Sigmoid colon (tissue), 7 donors: Measurements from ENCODE around the gene ARGFX. TPM values are rescaled to one million over a fixed set of nuclear protein-coding genes. Genes with fewer than 3 reads are reported as not detected.
"Not testable (repeated sequence)": the region's sequence is repeated elsewhere in the genome, so short reads cannot be mapped to it uniquely, and the experiment has no call there.

Experiments
- DNase-seq: peaks from one replicate; pipeline ENCODE4 v3.0.0-alpha.2; 2019
- H3K27ac ChIP-seq, 4 donors: fragments of 200-600 bp; sonication (generic); one replicate each; pipeline ENCODE4 v1.5.1; 2016 to 2019; ENCODE audit warnings: mild to moderate bottlenecking in 1 of 4
- H3K27me3 ChIP-seq, 3 donors: fragments of 200-600 bp; sonication (generic); one replicate each; pipeline ENCODE4 v1.5.1; 2019; ENCODE audit warnings: mild to moderate bottlenecking in 1 of 3
- H3K36me3 ChIP-seq, 4 donors: fragments of 200-600 bp; sonication (generic); one replicate each; pipeline ENCODE4 v1.5.1; 2016 to 2019
- H3K4me1 ChIP-seq, 4 donors: fragments of 200-600 bp; sonication (generic); one replicate each; pipeline ENCODE4 v1.5.1; 2017 to 2019
- H3K4me3 ChIP-seq, 4 donors: fragments of 200-600 bp; sonication (generic); one replicate each; pipeline ENCODE4 v1.5.1; 2017 to 2019; ENCODE audit warnings: mild to moderate bottlenecking in 2 of 4, moderate library complexity in 1 of 4
- H3K9me3 ChIP-seq, 4 donors: fragments of 200-600 bp in 3 of 4; sonication (generic) in 3 of 4; one replicate each; pipeline versions ENCODE4 v1.5.1 to v1.6.1; 2013 to 2019
- EP300 ChIP-seq, 4 donors: sonication (generic); formaldehyde crosslinking; IDR thresholded peaks; one replicate each; pipeline ENCODE4 v1.6.1; 2017; ENCODE audit warnings: antibody characterized with exemption in 4 of 4
- POLR2A ChIP-seq, 2 donors: fragments of 450-650 bp; IDR thresholded peaks; one replicate each; pipeline ENCODE4 v1.6.1; 2016; ENCODE audit warnings: antibody characterized with exemption in 2 of 2, mild to moderate bottlenecking in 2 of 2, moderate library complexity in 2 of 2
- POLR2AphosphoS5 ChIP-seq, 4 donors: sonication (generic); formaldehyde crosslinking; IDR thresholded peaks; one replicate each; pipeline ENCODE4 v1.6.1; 2017; ENCODE audit warnings: antibody characterized with exemption in 4 of 4
- WGBS, 2 donors: extraction: QIAGEN DNeasy Blood & Tissue Kit; methylation state at CpG; one replicate each; pipeline ENCODE4 v1.1.7; 2013; 5-methylcytosine and 5-hydroxymethylcytosine counted together
- intact Hi-C: fragments of 100-400 bp; cut with DNase I; formaldehyde crosslinking; loops from one replicate; pipeline ENCODE4 v1.15.1; 2023
- polyA plus RNA-seq, 3 donors: library from polyadenylated mRNA; stranded (reverse); fragments of 200-250 nt; gene quantifications; one replicate each; pipeline ENCODE4 v1.2.3, GENCODE V29; 2013
- total RNA-seq, 4 donors: library from RNA; depleted of rRNA; stranded (reverse); fragments of >200 nt; gene quantifications; one replicate each; pipeline ENCODE4 v1.1.0, GENCODE V29; 2016
- TF ChIP-seq, protein P1 (sequence below), 4 experiments: fragments of 450-650 bp in 3 of 4; fragments of 200-600 bp in 1 of 4; IDR thresholded peaks; one replicate each; pipeline ENCODE4 v1.5.1; 2016 to 2019; ENCODE audit warnings: antibody characterized with exemption in 4 of 4, mild to moderate bottlenecking in 3 of 4, moderate library complexity in 2 of 4
- donor health status: healthy with polysubstance abuse.
- donor health status: Bipolar disorder and iron deficiency.
- donor health status: healthy.

The ARGFX gene
- total and polyA plus RNA-seq, 7 donors = not detected

DNA sequence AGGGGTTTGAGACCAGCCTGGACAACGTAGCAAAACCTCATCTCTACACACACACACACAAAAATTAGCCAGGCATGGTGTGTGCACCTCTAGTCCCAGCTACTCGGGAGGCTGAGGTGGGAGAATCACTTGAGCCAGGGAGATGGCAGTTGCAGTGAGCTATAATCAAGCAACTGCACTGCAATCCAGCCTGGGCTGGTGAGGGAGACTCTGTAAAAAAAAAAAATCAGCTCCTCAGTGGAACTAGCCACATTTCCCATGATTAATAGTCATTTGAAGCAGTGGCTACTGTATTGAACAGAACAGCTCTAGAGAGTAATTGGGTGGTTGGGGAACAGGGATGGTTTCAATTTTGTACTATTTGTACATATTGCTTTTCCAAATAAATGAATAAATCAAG, 13.9 kb downstream of the ARGFX start:
- no peaks in the 10 kb centered on the region for H3K36me3 ChIP-seq
- no peaks in the 10 kb centered on the region for H3K9me3 ChIP-seq
- 66 to 70% methylated on average over 2 of the region's 2 CpGs for WGBS, 2 donors
- no peak overlapping the region for H3K27ac ChIP-seq
- intact Hi-C loops = no loop called here
- no peak for DNase-seq
- H3K27me3 ChIP-seq = no peaks in the 10 kb centered on the region
- H3K4me3 ChIP-seq = no peak overlapping the region
- H3K4me1 ChIP-seq = no peaks in the 10 kb centered on the region
- TF ChIP-seq POLR2AphosphoS5 (IDR thresholded peaks at IDR 0.05) (no peak), EP300 (IDR thresholded peaks at IDR 0.05) (no peak), POLR2A (IDR thresholded peaks at IDR 0.05) (no peak)
- TF ChIP-seq, protein P1, sequence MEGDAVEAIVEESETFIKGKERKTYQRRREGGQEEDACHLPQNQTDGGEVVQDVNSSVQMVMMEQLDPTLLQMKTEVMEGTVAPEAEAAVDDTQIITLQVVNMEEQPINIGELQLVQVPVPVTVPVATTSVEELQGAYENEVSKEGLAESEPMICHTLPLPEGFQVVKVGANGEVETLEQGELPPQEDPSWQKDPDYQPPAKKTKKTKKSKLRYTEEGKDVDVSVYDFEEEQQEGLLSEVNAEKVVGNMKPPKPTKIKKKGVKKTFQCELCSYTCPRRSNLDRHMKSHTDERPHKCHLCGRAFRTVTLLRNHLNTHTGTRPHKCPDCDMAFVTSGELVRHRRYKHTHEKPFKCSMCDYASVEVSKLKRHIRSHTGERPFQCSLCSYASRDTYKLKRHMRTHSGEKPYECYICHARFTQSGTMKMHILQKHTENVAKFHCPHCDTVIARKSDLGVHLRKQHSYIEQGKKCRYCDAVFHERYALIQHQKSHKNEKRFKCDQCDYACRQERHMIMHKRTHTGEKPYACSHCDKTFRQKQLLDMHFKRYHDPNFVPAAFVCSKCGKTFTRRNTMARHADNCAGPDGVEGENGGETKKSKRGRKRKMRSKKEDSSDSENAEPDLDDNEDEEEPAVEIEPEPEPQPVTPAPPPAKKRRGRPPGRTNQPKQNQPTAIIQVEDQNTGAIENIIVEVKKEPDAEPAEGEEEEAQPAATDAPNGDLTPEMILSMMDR (IDR thresholded peaks at IDR 0.05) = no peak

DNA sequence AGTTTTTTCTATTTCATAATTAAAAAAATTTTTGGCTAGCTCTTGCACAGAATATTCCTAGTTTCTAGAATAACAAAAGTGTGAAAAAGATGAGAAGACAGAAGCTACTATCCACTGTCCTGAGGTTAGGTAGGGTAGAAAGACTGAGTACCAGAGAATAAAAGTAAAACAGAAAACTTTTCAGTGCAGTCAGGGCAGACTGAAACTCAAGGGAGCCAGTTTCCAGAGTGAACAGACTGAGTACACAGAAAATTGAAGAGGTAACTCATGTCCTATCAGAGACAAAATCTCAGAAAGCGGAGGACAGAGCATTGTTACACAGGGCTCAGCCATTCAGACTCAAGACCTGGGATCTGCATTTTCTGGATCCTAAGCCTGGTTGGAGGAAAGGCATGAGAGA, 16.7 kb downstream of the ARGFX start:
- Histone ChIP-seq H3K27ac (no peak overlapping the region), H3K4me1 (no peaks in the 10 kb centered on the region), H3K36me3 (no peaks in the 10 kb centered on the region), H3K9me3 (no peaks in the 10 kb centered on the region), H3K27me3 (no peaks in the 10 kb centered on the region), H3K4me3 (no peak overlapping the region)
- intact Hi-C loops = no loop called here
- 96 to 97% methylated on average over 1 of the region's 1 CpG for WGBS, 2 donors
- no peak for TF ChIP-seq POLR2A (IDR thresholded peaks at IDR 0.05)
- no peak for TF ChIP-seq POLR2AphosphoS5 (IDR thresholded peaks at IDR 0.05)
- TF ChIP-seq, protein P1 (IDR thresholded peaks at IDR 0.05) = no peak
- TF ChIP-seq EP300 (IDR thresholded peaks at IDR 0.05) = no peak
- no peak for DNase-seq

DNA sequence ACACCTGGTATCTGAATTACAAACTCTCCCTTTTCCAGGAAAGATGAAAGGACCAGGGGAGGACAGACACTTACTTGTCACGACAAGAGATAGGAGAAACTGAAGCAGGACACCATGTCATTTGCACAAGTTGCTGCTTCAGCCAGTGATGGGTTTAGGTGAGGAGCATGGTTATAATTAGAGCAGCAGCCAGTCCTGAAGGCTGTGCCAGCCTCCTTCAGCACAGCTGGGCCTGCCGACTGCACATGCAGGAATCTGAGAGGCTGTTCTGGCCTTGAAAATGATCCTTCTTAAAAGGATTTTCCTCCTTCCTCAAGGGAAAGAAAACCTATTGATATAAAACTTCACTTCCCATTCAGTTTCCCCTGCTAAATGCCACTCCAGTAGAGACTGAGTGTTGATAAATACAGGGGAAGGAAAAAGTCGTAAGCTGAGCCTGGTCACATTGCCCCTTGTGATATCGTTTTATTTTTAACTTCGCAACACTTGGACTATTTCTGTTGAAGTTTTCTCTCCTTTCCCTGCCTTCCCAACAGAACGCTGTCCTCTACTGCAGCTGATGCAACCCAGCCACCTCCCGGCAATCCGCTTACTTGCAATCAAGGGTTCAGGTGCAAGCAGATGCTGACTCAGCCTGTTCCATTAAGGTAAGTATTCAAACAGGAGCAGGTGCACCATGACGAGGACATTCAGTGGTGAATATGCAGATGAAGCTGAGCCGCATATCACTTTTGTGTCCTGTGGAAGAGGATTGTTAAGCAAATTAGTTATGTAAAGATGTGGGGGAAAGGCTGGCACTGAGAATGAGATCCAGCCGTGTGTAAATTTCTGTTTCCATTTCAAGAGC, 25.3 kb downstream of the ARGFX start, which contains the start of gene FBXO40:
Gene FBXO40 (plus strand): TSS at position 524 of the 847 bp plus-strand sequence. CDS start 27,197 bp downstream, outside the sequence.
- Histone ChIP-seq H3K27me3 (no peaks in the 10 kb centered on the region), H3K36me3 (no peaks in the 10 kb centered on the region), H3K4me3 (no peak within 1 kb of the TSS), H3K27ac (no peak within 1 kb of the TSS), H3K4me1 (no peaks in the 10 kb centered on the region), H3K9me3 (no peaks in the 10 kb centered on the region)
- DNase-seq = no peak
- no peak for TF ChIP-seq EP300 (IDR thresholded peaks at IDR 0.05)
- no peak for TF ChIP-seq POLR2AphosphoS5 (IDR thresholded peaks at IDR 0.05)
- TF ChIP-seq, protein P1 (IDR thresholded peaks at IDR 0.05) = no peak
- no peak for TF ChIP-seq POLR2A (IDR thresholded peaks at IDR 0.05)
- WGBS, 2 donors = 60 to 77% methylated on average over 11 of the region's 11 CpGs
- intact Hi-C loops = no loop called here

DNA sequence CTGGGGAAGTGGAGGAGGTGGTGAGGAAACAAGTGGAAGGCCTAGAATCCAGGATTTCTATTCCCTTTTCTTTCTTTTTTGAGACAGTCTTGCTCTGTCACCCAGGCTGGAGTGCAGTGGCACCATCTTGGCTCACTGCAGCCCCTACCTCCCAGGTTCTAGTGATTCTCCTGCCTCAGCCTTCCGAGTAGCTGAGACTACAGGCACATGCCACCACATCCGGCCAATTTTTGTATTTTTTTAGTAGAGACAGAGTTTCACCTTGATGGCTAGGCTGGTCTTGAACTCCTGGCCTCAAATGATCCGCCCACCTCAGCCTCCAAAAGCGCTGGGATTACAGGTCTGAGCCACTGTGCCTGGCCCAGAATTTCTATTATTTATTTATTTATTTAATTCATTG, 26.1 kb downstream of the ARGFX start:
- H3K27ac ChIP-seq, intact Hi-C loops, H3K9me3 ChIP-seq: not testable (repeated sequence)

DNA sequence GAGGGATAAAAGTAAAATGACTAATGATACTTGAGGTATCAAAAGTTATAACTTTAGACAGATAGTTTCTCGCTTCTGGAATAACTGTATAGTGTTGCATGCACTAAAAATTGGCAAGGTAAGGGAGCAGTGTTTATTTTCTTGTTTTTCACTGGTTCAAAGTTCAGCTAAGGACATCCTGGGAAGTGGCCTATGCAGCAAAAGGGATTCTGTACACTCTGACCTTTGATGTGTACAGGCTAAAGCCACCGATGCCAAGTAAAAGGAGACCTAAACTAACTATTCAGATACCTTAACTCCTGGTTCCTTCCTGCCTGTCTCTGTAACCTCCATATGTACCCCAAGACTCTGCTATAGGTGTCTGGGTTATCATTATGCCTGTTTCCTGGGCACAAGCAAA, 27.1 kb downstream of the ARGFX start:
- Histone ChIP-seq H3K27ac (no peak overlapping the region), H3K4me3 (no peak overlapping the region), H3K36me3 (no peaks in the 10 kb centered on the region), H3K4me1 (no peaks in the 10 kb centered on the region), H3K9me3 (no peaks in the 10 kb centered on the region), H3K27me3 (no peaks in the 10 kb centered on the region)
- no peak for DNase-seq
- TF ChIP-seq, protein P1 (IDR thresholded peaks at IDR 0.05) = no peak
- TF ChIP-seq POLR2AphosphoS5 (IDR thresholded peaks at IDR 0.05) (no peak), EP300 (IDR thresholded peaks at IDR 0.05) (no peak), POLR2A (IDR thresholded peaks at IDR 0.05) (no peak)
- intact Hi-C loops = no loop called here
- 40 to 73% methylated on average over 2 of the region's 2 CpGs for WGBS, 2 donors

More for the DNA sequence above, 26.1 kb downstream of the ARGFX start:
- not testable (repeated sequence) for H3K27me3 ChIP-seq, DNase-seq, H3K4me1 ChIP-seq, H3K36me3 ChIP-seq, H3K4me3 ChIP-seq
- 91 to 96% methylated on average over 4 of the region's 4 CpGs for WGBS, 2 donors
